GM06990 (cell line): Measurements from ENCODE around the gene NLRP1.

Experiments
- DNase-seq: peaks from one replicate; pipeline ENCODE4 v3.0.0-alpha.2; 2011; ENCODE audit not compliant: insufficient read length; ENCODE audit errors: extremely low read depth
- H3K27me3 ChIP-seq: replicated peaks from 2 replicates; pipeline ENCODE4 v1.6.0; 2011; ENCODE audit warnings: low read length; ENCODE audit not compliant: control insufficient read depth, insufficient read depth
- H3K36me3 ChIP-seq: 2 replicates; pipeline ENCODE4 v1.5.1; 2011; ENCODE audit warnings: low read length; ENCODE audit not compliant: control insufficient read depth, insufficient read depth
- H3K4me3 ChIP-seq: replicated peaks from 2 replicates; pipeline ENCODE4 v1.5.1; 2011; ENCODE audit warnings: low read depth, mild to moderate bottlenecking, control low read depth, low read length
- CTCF ChIP-seq: IDR thresholded peaks from 2 replicates; pipeline ENCODE4 v1.5.1; 2011; ENCODE audit warnings: low read length, control low read depth, mild to moderate bottlenecking, inconsistent platforms; ENCODE audit not compliant: insufficient read depth, poor library complexity, severe bottlenecking

The NLRP1 gene

GRCh38 chr17:5587438-5588032 lies 3.2 kb upstream of the NLRP1 start:
- DNase-seq, result no peak
- H3K36me3 ChIP-seq, result no peaks in the 10 kb centered on the region
- TF ChIP-seq CTCF, result peak; percentile 85
- H3K4me3 ChIP-seq, result no peak overlapping the region
- H3K27me3 ChIP-seq, result no peaks in the 10 kb centered on the region

DNA sequence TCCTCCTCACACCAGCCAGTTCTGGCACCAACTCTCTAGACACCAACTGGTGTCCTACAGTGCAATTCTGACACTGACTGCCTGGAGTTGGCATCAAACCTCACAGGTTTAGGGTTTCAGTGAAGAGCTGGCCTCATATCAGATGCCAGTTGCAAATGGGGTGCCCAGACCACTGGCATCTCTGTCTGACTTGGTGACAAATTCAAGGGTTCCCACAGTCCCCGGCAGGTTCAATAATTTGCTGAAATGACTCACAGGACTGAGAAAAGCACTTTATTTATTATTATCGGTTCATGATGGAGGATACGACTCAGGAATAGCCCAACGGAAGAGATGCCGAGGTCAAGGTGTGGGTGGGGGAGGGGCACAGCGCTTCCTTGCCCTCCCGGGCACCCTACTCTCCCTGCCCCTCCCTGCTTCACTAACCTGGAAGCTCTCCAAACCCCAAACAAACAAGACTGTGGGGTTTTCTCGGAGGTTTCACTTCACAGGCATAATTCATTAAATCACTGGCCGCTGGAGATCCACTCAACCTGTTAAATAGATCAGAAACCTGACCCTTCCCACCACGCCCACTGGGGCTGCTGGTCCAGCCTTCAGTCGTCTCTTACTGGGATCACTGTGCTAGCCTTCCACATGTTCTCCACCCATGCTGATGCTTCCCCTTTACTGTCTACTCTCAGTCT lies 1.7 kb upstream of the NLRP1 start:
- peaks cover 4% of the 10 kb centered on the region; the same call in 1 of the 2 replicates for H3K36me3 ChIP-seq
- no peak overlapping the region for H3K4me3 ChIP-seq
- H3K27me3 ChIP-seq, result no peaks in the 10 kb centered on the region
- DNase-seq, result peak; percentile 39
- TF ChIP-seq CTCF, result no peak

- no peak for TF ChIP-seq CTCF
- no peaks in the 10 kb centered on the region for H3K27me3 ChIP-seq
- H3K36me3 ChIP-seq, result peaks cover 5% of the 10 kb centered on the region; the same call in 1 of the 2 replicates
- DNase-seq, result no peak
- no peak overlapping the region for H3K4me3 ChIP-seq
These were observed 1.0 kb upstream of the NLRP1 start for GRCh38 chr17:5585287-5585794.

DNA sequence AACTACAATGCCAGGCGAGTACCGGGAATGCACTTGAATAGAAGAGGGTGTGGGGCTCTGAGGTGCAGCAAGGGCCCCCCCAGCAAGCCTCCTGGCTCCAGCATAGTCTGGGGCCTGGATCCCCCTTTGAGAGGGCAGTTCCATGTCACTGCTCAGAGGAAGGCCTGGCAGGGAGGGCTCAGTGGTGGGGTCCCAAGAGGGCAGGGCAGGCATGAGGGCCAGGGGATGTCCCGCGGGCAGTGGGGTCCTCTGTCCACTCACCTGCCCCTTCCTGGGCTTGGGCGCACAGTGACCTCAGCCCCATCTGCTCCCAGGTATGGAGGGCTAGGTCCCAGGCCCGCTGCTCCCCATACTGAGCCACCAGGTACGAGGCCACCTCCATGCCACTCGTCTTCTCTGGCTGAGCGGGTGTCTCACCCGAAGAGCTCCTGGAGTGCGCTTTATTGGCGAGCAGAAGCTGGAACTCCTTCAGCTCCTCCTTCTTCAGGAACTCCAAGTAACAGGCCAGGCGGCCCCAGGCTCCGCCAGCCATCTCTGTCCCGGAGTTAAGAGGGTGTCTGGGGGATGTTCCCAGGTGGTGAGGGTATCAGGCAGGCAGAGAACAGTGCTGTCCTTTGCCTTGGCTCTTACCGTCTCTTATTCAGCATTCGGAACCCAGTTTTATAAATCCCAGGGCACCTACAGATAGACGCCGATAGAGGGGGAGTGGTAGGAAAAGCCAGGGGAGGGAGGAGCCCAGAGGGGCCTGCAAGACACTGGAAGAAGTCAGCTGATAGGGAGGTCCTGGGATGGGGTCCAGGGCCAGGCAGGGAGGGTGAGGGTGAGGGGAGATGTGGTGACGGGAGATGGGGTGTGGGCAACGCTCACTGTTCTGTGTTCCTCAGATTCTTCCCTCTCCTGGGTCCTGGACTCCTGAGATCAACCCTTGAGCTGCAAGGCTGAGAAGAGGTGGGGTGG lies 605 bp downstream of the NLRP1 start:
- Histone ChIP-seq H3K36me3 (peaks cover 7% of the 10 kb centered on the region), H3K4me3 (peak overlapping the region; percentile 66), H3K27me3 (no peaks in the 10 kb centered on the region)
- DNase-seq, result no peak
- TF ChIP-seq CTCF, result peak; percentile 13

DNA sequence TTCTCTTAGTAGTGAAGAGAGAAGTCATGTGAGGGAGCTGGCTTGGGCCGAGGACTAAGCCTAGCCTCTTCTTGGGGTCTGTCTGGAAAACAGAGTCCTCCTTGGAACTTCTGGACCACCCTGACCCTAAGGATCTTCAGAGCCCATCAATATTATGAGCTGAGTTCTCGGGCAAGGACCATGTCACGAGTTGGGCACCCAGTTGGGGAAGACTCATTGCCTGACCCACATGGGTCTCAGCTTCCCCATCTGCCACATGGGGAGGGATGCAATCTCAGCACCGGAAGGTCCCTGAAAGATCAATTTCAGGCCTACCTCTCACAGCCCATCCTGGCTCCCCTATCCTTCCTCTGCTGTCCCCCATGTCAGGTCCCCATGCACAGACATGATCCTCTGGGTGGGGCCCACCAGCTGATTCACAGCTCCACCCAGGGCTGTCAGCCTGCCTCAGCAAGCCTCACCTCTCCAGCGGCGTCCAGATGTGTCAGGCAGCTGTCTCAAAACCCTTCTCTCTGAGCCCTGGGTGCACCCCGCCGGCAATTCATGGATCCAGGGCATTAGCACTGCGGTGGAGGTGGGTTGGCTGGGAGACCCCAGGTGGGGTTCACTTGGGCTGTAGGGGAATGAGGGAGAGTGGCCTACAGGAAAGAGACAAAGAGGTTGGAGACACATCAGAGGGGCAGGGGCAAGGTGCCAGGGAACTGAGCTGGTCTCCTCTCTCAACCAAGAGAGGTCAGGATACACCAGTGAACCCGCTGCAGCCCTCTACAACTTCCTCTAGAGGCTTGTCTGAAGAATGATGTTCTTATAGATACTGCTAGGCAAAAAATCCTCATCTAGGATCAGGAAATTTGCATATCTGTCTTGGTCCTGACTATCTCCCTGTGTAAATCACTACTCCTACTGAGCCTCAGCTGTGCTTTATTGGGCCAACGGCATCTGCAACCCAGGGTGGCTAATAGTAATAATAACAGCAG lies 1.8 kb downstream of the NLRP1 start:
- no peak for TF ChIP-seq CTCF
- no peak overlapping the region for H3K4me3 ChIP-seq
- H3K36me3 ChIP-seq, result peaks cover 7% of the 10 kb centered on the region
- H3K27me3 ChIP-seq, result no peaks in the 10 kb centered on the region
- DNase-seq, result no peak
